ENCODE measurements around the gene ARMCX4. TPM values are rescaled to one million over a fixed set of nuclear protein-coding genes. Genes with fewer than 3 reads are reported as not detected.
"Not testable (repeated sequence)": the region's sequence is repeated elsewhere in the genome, so short reads cannot be mapped to it uniquely, and the experiment has no call there.

The ARMCX4 gene
- 9.4 TPM for total RNA-seq

DNA sequence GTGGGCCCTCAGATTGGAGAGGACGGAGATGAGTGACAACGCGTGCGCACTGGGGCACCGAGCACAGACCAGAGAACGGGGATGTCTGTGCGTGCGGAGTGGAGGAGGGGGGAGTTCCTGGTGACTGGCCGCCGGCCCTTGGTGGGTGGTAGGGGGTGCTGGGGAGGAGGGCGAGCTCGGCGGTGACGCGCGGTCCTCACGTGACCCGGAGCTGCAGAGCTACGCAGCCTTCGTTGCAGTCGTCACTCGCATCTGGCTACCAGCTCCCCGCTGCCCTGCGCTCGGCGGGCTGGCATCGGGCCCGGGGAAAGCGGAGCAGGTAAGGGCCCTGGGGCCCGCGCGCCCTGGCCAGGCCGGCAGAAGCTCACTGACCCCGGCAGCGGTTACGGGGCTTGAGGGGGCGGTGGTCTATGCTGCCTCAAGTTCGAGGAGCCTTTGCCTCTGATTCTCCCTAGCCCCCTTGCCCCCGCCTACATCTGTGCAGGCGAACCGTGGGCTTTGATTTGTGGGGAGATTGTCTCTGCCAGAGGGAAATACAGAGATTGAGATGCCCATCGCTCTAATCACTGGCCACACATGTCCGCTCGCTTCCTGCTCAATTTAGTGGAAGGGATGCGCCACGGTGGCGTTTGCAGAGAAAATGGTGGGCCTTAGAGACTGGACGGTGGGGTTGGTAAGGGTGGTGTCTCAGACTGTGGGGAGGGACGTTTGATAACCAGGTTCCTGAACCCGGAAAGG lies at the start of gene ARMCX4:
ARMCX4 (plus strand) TSS at position 245 of the 738 bp plus-strand sequence. CDS start 3,134 bp downstream, outside the sequence.
- FAIRE-seq (no peak), DNase-seq (ENCODE audit: low spot score in 2 of 2) (peak in 1 of 2 donors; percentile 73)

- DNase-seq (ENCODE audit: low spot score in 2 of 2) (no peak), FAIRE-seq (no peak)
Observed at GRCh38 chrX:101442085-101442484, 43.2 kb upstream of the ARMCX4 start.

- DNase-seq (ENCODE audit: low spot score in 2 of 2) = no peak
- FAIRE-seq = no peak
Observed at GRCh38 chrX:101449279-101449678, 36.0 kb upstream of the ARMCX4 start.

GRCh38 chrX:101450085-101450484 lies 35.2 kb upstream of the ARMCX4 start:
- DNase-seq (ENCODE audit: low spot score in 2 of 2) (no peak), FAIRE-seq (no peak)

DNA sequence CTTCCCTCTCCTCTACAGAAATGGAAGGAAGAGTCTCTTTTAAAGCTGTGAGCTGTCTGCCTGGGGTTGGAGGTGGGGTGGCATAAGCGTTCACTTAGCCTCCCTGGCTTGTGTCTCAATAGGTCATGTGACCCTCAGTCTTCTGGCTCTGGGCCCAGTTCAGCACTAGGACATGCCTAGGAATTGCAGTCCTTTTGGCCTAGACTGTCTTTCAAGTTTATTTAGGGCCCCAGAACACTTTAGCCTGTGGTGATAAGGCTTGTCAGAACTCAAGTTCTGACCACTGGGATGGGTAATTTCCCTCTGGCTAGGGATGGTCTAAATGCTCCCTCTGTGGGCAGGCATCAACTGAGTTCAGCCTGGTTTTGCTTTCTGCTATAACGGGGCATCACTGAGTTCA lies 34.3 kb upstream of the ARMCX4 start:
- DNase-seq (ENCODE audit: low spot score in 2 of 2) (no peak), FAIRE-seq (no peak)

DNA sequence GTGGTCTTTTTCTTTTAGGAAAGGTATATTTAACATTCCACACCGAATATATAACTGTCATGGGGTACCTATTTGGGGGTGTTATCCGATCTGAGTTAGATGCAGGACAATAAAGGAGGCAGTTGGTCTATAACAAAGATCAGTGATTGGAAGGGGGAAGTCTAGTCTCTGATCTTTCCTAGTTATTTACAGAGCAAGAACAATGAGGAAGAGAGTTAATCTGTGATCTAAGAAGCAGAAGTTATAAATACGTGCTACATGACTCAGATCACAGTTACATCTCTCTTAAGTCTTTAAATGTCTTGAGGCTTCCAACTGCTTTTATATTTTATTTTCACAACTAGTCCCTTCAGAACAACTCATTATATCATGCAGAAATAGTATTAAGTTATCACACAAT lies 33.2 kb upstream of the ARMCX4 start:
- no peak for FAIRE-seq
- no peak for DNase-seq (ENCODE audit: low spot score in 2 of 2)

DNA sequence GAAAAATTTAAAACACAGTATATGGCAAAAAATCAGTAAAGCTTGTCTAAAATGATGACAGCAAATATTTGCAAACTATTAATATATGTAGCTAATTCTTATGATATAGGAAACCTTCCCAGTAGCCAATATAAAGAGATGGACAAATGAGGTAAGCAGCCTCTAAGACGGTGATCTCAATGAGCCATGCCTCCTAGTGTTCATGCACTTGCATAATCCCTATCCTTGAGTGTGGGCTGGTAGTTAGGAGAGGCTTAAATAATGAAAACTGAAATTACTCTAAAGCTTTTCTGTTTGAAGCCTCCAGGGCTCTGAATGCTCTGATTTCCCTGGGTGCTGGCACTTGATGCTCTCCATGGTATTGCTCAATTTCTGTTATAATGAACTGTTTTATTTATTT lies 24.6 kb upstream of the ARMCX4 start:
- DNase-seq (ENCODE audit: low spot score in 2 of 2) (no peak), FAIRE-seq (no peak)

GRCh38 chrX:101462892-101463291 lies 22.4 kb upstream of the ARMCX4 start:
- no peak for FAIRE-seq
- no peak for DNase-seq (ENCODE audit: low spot score in 2 of 2)

GRCh38 chrX:101478366-101478765 lies 6.9 kb upstream of the ARMCX4 start:
- FAIRE-seq (no peak), DNase-seq (ENCODE audit: low spot score in 2 of 2) (no peak)

DNA sequence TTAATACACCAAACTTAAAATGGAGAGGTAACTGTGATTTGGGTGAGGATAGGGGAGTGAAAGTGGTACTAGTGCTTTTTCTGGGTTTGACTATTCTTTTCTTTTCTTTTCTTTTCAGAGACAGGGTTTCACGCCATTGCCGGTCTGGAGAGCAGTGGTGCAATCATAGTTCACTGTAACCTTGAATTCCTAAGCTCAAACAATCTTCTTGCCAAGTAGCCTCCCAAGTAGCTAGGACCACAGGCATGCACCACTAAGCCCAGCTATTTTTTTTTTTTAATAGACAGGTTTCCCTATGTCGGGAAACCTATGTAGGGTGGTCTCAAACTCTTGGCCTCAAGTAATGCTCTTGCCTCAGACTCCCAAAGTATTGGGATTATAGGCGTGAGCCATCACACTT lies 3.0 kb upstream of the ARMCX4 start:
- DNase-seq (ENCODE audit: low spot score in 2 of 2) (no peak), FAIRE-seq (no peak)

DNA sequence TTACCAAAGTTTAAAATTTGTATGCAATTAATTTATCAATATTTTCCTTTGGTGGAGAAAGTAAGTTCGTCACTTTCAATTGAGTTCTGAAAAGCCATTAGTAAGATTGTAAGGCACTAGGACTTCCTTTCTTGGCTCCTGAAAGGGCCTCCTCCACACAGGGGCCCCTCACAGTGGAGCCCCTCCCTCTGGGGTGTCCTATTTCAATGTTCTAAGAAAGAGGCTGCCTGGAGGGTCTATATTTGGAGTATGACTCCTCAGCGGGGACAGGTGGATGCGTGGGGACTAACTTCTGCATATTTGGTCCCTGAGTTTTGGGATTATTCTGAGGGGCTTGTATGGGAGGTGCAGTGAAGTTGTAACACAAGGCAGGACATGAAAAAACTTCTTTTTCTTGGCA lies 1.6 kb upstream of the ARMCX4 start:
- no peak for FAIRE-seq

DNA sequence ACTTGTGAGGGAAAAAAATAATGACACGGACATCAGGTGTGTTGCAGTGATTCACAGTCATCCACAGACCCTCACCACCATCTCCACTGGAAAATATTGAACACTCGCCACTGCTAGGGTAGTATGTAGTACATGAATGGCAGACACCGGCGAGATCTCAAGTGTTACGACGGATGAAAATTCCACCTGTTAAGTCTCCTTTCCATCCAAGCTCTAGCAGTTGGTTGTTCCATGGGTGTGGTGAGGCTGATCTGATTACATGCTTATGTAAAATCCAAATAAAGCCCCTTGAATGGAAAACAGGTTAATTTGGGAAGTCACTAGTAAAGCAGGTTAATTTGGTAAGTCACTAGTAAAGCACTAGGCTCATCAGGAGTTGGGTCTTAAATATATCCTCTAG lies 1.1 kb upstream of the ARMCX4 start:
- DNase-seq (ENCODE audit: low spot score in 2 of 2) (no peak), FAIRE-seq (no peak)

More for the DNA sequence above, 1.6 kb upstream of the ARMCX4 start:
- DNase-seq (ENCODE audit: low spot score in 2 of 2) = no peak

DNA sequence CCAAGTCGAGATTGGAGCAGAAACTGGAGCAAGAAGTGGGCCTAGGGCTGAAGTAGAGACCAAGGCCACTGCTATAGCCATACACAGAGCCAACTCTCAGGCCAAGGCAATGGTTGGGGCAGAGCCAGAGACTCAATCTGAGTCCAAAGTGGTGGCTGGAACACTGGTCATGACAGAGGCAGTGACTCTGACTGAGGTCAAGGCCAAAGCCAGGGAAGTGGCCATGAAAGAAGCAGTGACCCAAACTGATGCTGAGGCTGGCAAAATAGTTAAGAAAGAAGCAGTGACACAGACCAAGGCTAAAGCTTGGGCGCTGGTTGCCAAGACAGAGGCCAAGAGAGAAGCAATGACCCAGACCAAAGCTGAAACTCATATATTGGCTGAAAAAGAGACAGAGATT lies 3.5 kb downstream of the ARMCX4 start:
- DNase-seq (ENCODE audit: low spot score in 2 of 2) = no peak
- FAIRE-seq = no peak

DNA sequence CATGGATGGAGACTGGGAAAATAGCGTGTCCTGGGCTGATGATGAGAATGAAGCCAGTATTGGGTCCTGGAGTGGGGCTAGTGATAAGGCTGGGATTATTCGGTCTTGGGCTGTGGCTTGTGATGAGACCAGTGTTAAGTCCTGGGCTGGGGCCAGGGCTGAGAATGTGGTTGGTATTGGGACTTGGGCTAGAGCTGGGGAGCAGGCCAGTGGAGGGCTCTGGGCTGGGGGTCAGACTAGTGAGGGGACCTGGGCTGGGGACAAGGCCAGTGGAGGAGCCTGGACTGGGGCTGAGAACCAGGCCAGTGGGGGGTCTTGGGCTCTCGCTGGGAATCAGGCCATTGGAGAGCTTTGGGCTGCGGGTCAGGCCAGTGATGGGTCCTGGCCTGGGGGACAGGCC lies 6.7 kb downstream of the ARMCX4 start:
- FAIRE-seq = no peak

GRCh38 chrX:101493225-101493624 lies 8.0 kb downstream of the ARMCX4 start:
- DNase-seq (ENCODE audit: low spot score in 2 of 2) (no peak), FAIRE-seq (no peak)

More for the DNA sequence above, 6.7 kb downstream of the ARMCX4 start:
- DNase-seq (ENCODE audit: low spot score in 2 of 2) = no peak

DNA sequence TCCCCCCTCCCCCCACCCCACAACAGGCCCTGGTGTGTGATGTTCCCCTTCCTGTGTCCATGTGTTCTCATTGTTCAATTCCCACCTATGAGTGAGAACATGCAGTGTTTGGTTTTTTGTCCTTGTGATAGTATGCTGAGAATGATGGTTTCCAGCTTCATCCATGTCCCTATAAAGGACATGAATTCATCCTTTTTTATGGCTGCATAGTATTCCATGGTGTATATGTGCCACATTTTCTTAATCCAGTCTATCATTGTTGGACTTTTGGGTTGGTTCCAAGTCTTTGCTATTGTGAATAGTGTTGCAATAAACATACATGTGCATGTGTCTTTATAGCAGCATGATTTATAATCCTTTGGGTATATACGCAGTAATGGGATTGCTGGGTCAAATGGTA lies 17.7 kb downstream of the ARMCX4 start:
- DNase-seq (ENCODE audit: low spot score in 2 of 2) = not testable (repeated sequence)

GRCh38 chrX:101507372-101507771 lies 22.1 kb downstream of the ARMCX4 start:
- no peak for FAIRE-seq

More for the DNA sequence above, 17.7 kb downstream of the ARMCX4 start:
- FAIRE-seq = not testable (repeated sequence)

DNA sequence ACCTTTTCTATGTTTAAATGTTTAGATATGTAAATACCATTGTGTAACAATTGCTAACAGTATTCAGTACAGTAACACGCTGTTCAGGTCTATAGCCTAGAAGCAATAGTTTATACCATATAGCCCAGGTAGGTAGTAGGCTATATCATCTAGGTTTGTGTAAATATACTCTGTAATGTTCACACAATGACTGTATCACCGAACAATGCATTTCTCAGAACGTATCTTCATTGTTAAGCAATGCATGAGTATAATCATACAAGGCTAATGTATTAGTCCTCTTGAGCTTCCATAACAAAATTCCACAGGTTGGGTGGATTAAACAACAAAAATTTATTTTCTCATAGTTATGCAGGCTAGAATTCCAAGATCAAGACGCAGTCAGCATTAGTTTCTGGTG lies 22.7 kb downstream of the ARMCX4 start:
- DNase-seq (ENCODE audit: low spot score in 2 of 2) = no peak
- FAIRE-seq = no peak

More at GRCh38 chrX:101507372-101507771, 22.1 kb downstream of the ARMCX4 start:
- no peak for DNase-seq (ENCODE audit: low spot score in 2 of 2)

- DNase-seq (ENCODE audit: low spot score in 2 of 2) (no peak), FAIRE-seq (no peak)
Observed at GRCh38 chrX:101530944-101531343, 45.7 kb downstream of the ARMCX4 start.
